Measurements from ENCODE around the gene NXPH2. TPM values are rescaled to one million over a fixed set of nuclear protein-coding genes. Genes with fewer than 3 reads are reported as not detected.

Gene NXPH2
- total RNA-seq, 6 experiments from 2014 or later: not detected

DNA sequence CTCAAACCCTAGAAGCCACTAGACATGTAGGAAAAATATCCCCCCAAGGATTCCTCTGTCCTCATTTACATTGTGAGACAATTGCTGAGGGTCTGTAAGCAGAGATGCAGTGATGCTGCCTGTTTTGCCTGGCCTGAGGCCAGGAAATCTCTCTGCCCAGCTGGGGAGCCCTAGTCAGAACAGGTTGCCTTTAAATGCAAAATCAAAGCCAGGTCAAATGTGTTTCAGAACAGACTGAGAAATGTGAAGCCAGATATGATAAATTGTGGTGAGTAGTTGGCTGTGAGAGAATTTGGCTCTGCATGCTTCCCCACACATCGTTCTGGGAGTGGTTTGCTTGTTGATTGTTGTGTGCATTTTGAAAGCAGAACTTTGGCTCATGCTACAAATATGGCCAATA lies 38.4 kb upstream of the NXPH2 start:
- TF ChIP-seq, protein P1, sequence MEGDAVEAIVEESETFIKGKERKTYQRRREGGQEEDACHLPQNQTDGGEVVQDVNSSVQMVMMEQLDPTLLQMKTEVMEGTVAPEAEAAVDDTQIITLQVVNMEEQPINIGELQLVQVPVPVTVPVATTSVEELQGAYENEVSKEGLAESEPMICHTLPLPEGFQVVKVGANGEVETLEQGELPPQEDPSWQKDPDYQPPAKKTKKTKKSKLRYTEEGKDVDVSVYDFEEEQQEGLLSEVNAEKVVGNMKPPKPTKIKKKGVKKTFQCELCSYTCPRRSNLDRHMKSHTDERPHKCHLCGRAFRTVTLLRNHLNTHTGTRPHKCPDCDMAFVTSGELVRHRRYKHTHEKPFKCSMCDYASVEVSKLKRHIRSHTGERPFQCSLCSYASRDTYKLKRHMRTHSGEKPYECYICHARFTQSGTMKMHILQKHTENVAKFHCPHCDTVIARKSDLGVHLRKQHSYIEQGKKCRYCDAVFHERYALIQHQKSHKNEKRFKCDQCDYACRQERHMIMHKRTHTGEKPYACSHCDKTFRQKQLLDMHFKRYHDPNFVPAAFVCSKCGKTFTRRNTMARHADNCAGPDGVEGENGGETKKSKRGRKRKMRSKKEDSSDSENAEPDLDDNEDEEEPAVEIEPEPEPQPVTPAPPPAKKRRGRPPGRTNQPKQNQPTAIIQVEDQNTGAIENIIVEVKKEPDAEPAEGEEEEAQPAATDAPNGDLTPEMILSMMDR (IDR thresholded peaks at IDR 0.05): no peak
- DNase-seq: no peak
- no peaks in the 10 kb centered on the region for H3K4me1 Mint-ChIP-seq (ENCODE audit: low read depth)
- H3K27ac Mint-ChIP-seq: no peak overlapping the region
- no peaks in the 10 kb centered on the region for H3K36me3 Mint-ChIP-seq (ENCODE audit: low read depth)
- H3K27me3 Mint-ChIP-seq (ENCODE audit: insufficient read depth): peaks cover 4% of the 10 kb centered on the region; the same call in 1 of the 2 replicates
- no peaks in the 10 kb centered on the region for H3K9me3 Mint-ChIP-seq
- no peak overlapping the region for H3K4me3 Mint-ChIP-seq

DNA sequence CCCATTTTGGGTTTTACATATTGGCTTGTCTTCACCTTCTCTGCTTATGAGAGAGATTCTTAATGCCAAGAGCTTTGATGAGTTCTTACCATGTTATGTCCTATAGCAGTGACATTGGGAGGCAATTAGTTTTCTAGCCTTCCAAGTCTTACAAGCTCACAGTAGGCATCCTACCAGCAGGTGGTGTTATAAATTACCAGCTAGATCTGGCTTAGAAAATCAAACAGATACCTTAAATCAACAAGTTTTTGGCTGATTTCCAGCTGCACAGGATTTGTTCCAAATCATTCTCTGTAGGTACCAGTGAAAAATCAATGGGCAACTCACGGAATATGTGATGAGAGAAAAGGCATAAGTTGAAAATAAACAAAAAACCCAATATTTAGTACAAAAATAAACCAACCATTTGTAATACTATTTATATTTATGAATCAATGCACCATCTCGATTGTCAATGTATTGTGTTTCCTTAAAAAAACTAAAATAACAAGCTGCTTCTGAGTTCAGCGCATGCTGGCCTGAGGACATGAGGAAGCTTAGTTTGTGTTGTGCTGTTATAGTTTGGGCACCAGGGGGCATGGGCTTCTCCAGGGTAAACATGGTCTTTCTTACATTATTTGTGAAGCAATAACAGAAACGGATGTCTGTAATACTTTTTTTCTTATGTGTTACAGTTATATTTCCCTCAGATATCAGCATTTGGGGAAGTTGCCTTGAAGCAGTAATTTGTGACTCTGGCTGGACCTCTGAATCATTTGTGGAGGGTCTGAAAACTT lies 34.1 kb upstream of the NXPH2 start:
- Mint-ChIP-seq H3K4me1 (ENCODE audit: low read depth) (no peaks in the 10 kb centered on the region), H3K36me3 (ENCODE audit: low read depth) (no peaks in the 10 kb centered on the region), H3K4me3 (no peak overlapping the region), H3K27me3 (ENCODE audit: insufficient read depth) (0 out of 2 replicates have a peak, but pooled peaks cover 2% of the 10 kb centered on the region), H3K9me3 (no peaks in the 10 kb centered on the region; the same call in 1 of the 2 replicates), H3K27ac (no peak overlapping the region)
- TF ChIP-seq, protein P1 (IDR thresholded peaks at IDR 0.05): no peak
- DNase-seq: no peak

DNA sequence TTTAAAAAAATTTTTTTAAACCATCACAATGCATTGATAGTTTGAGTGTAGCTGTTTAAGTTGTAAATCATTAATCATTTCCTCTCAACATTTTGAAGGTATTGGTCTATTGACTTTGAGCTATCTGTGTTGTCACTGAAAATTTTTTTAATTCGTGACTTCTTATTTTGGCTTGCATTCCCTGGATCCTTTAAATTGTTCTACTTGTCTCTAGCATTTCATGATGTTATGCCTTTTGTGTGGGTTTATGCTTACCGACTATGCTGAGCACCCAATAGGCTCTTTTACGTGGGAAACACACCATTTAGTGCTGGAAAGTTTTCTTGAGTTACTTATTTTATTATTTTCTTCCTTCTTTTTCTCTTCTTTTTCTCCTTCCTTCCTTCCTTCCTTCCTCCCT lies 31.2 kb upstream of the NXPH2 start:
- H3K4me3 Mint-ChIP-seq: no peak overlapping the region
- H3K27me3 Mint-ChIP-seq (ENCODE audit: insufficient read depth): 0 out of 2 replicates have a peak, but pooled peaks cover 2% of the 10 kb centered on the region
- DNase-seq: no peak
- H3K27ac Mint-ChIP-seq: no peak overlapping the region
- TF ChIP-seq, protein P1 (IDR thresholded peaks at IDR 0.05): no peak
- H3K36me3 Mint-ChIP-seq (ENCODE audit: low read depth): no peaks in the 10 kb centered on the region
- H3K4me1 Mint-ChIP-seq (ENCODE audit: low read depth): no peaks in the 10 kb centered on the region
- no peaks in the 10 kb centered on the region; the same call in none of the 2 replicates for H3K9me3 Mint-ChIP-seq

DNA sequence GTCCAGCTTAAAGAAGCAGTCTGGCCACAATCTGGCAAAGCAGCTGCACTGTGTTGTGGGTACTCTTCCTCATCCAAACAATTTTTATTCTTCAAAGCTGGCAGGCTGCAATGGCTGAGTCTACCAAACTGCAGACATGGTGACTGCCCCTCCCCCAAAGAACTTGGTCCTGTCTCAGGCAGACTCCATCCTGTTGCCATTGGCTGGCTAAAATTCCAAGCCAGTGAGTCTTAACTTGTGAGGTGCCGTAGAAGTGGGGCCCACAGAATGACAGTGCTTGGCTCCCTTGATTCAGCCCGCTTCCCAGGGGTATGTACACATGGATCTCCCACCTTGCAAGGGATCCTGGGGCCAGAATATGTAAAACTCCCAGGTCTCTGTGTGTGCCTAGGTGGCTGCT lies 14.5 kb upstream of the NXPH2 start:
- peaks cover 6% of the 10 kb centered on the region for H3K9me3 Mint-ChIP-seq
- no peak overlapping the region for H3K4me3 Mint-ChIP-seq
- TF ChIP-seq, protein P1 (IDR thresholded peaks at IDR 0.05): no peak
- H3K27ac Mint-ChIP-seq: no peak overlapping the region
- no peaks in the 10 kb centered on the region for H3K36me3 Mint-ChIP-seq (ENCODE audit: low read depth)
- H3K27me3 Mint-ChIP-seq (ENCODE audit: insufficient read depth): peaks cover 3% of the 10 kb centered on the region
- no peaks in the 10 kb centered on the region for H3K4me1 Mint-ChIP-seq (ENCODE audit: low read depth)
- DNase-seq: no peak

DNA sequence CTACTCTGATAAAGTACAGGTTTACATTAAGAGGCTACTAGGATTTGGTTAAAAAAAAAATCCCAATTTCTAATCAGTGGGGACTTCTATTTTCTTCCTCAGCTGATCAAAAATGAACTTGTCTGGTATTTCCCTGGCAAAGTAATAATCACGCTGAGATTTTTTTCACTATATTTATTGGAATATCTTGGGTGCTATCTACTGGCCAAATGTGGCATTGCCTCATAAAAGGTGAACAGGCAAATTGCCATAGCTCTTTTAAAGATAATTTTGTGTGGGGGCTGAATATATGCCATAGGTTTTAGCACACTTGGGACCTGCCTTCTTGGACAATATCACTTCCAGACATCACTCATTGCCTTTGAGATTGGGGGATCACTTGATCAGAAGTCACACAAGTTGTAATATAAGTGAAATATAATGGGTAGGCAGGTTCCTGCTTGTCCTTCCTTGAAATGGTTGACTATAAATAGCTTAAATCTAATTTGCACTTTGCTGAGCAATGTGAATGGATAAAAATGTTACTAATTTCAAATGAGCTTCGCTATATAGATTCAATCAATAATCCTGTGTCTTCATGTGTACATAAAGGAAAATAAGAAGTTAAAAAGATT lies 7.0 kb upstream of the NXPH2 start:
- peak; percentile 40 for DNase-seq
- Mint-ChIP-seq H3K9me3 (no peaks in the 10 kb centered on the region), H3K36me3 (ENCODE audit: low read depth) (no peaks in the 10 kb centered on the region), H3K27ac (no peak overlapping the region), H3K4me3 (no peak overlapping the region), H3K27me3 (ENCODE audit: insufficient read depth) (peaks cover 7% of the 10 kb centered on the region), H3K4me1 (ENCODE audit: low read depth) (no peaks in the 10 kb centered on the region)
- TF ChIP-seq, protein P1 (IDR thresholded peaks at IDR 0.05): peak; percentile 78
